Lung (tissue), 12 donors: ENCODE data around the gene HOXB3. TPM values are rescaled to one million over a fixed set of nuclear protein-coding genes. Genes with fewer than 3 reads are reported as not detected.

Experiments
- ATAC-seq: fragments of 200-7000 bp; cut with Tn5 transposase; one replicate; pipeline ENCODE4 v1.9.1; 2020; ENCODE audit warnings: moderate number of reproducible peaks; ENCODE audit not compliant: insufficient read depth, low FRiP score
- DNase-seq, 3 donors: peaks; one replicate each; pipeline ENCODE4 v3.0.0-alpha.2; 2013 to 2017
- H3K27ac ChIP-seq, 2 donors: one replicate each; pipeline ENCODE4 v1.5.1; 2013; ENCODE audit warnings: mild to moderate bottlenecking in 2 of 2, moderate library complexity in 2 of 2, control low read depth in 1 of 2, inconsistent platforms in 1 of 2, low read depth in 1 of 2, low read length in 1 of 2
- H3K27me3 ChIP-seq, 3 donors: one replicate each; pipeline ENCODE4 v1.5.1; 2013; ENCODE audit warnings: low read length in 2 of 3; ENCODE audit not compliant: control insufficient read depth in 3 of 3, insufficient read depth in 3 of 3
- H3K36me3 ChIP-seq, 4 donors: one replicate each; pipeline ENCODE4 v1.5.1; 2013; ENCODE audit warnings: low read length in 4 of 4, mild to moderate bottlenecking in 1 of 4, moderate library complexity in 1 of 4; ENCODE audit not compliant: control insufficient read depth in 4 of 4, insufficient read depth in 4 of 4
- H3K4me1 ChIP-seq, 5 donors: one replicate each; pipeline ENCODE4 v1.5.1; 2013; ENCODE audit warnings: low read length in 5 of 5, mild to moderate bottlenecking in 2 of 5, moderate library complexity in 1 of 5; ENCODE audit not compliant: control insufficient read depth in 5 of 5, insufficient read depth in 5 of 5
- H3K4me3 ChIP-seq: one replicate; pipeline ENCODE4 v1.5.1; 2013; ENCODE audit warnings: mild to moderate bottlenecking, control low read depth, moderate library complexity
- H3K9ac ChIP-seq, 2 donors: one replicate each; pipeline ENCODE4 v1.5.1; 2013; ENCODE audit warnings: low read length in 2 of 2, control low read depth in 1 of 2; ENCODE audit not compliant: insufficient read depth in 1 of 2
- H3K9me3 ChIP-seq, 4 donors: one replicate each; pipeline ENCODE4 v1.5.1; 2013; ENCODE audit warnings: low read length in 3 of 4, mild to moderate bottlenecking in 1 of 4, moderate library complexity in 1 of 4; ENCODE audit not compliant: control insufficient read depth in 4 of 4, insufficient read depth in 3 of 4
- CTCF ChIP-seq: IDR thresholded peaks from 2 replicates; pipeline ENCODE4 v1.5.1; 2012; ENCODE audit warnings: mild to moderate bottlenecking; ENCODE audit errors: control extremely low read depth, extremely low read depth
- WGBS, 2 donors: extraction: QIAGEN DNeasy Blood & Tissue Kit; methylation state at CpG; one replicate each; pipeline ENCODE4 v1.1.7; 2013; 5-methylcytosine and 5-hydroxymethylcytosine counted together
- polyA plus RNA-seq, 2 donors: library from polyadenylated mRNA; stranded (reverse); fragments of 200-250 nt; gene quantifications; one replicate each; pipeline ENCODE4 v1.2.1, GENCODE V29; 2013
- total RNA-seq, 2 donors: library from RNA; depleted of rRNA in 1 of 2; stranded (reverse); fragments of >200 nt in 1 of 2; gene quantifications; one replicate each; pipeline ENCODE4 v1.2.1, GENCODE V29; 2014 to 2021
- donor health status: control.
- donor health status: control.
- donor health status: Bipolar disorder and iron deficiency.
- donor health status: healthy.
- donor health status: DM: yes; HTN: yes; CAD: no.

The HOXB3 gene
- total and polyA plus RNA-seq, 4 donors, result 1.9 to 21.1 (median 6.7) TPM

GRCh38 chr17:48624118-48624517, 34.1 kb upstream of the HOXB3 start:
- no peak overlapping the region for H3K27ac ChIP-seq
- peaks cover 0 to 21% (median 12%) of the 10 kb centered on the region in 5 donors for H3K4me1 ChIP-seq
- H3K36me3 ChIP-seq, result no peaks in the 10 kb centered on the region
- H3K9me3 ChIP-seq, result peaks cover 0 to 8% (median 0%) of the 10 kb centered on the region in 4 donors
- DNase-seq (no peak), ATAC-seq (no peak)
- no peak overlapping the region for H3K4me3 ChIP-seq
- 35 to 55% methylated on average over 5 of the region's 5 CpGs for WGBS, 2 donors
- H3K9ac ChIP-seq, result no peak overlapping the region
- TF ChIP-seq CTCF, result no peak
- H3K27me3 ChIP-seq, result peaks cover 19 to 91% (median 82%) of the 10 kb centered on the region in 3 donors

GRCh38 chr17:48623583-48623982, 33.5 kb upstream of the HOXB3 start:
- Histone ChIP-seq H3K9ac (no peak overlapping the region), H3K4me3 (no peak overlapping the region), H3K36me3 (no peaks in the 10 kb centered on the region), H3K27me3 (peaks cover 17 to 91% (median 82%) of the 10 kb centered on the region in 3 donors), H3K9me3 (peaks cover 0 to 8% (median 0%) of the 10 kb centered on the region in 4 donors), H3K4me1 (peaks cover 0 to 26% (median 12%) of the 10 kb centered on the region in 5 donors), H3K27ac (no peak overlapping the region)
- no peak for ATAC-seq
- WGBS, 2 donors, result 27 to 67% methylated on average over 4 of the region's 4 CpGs
- TF ChIP-seq CTCF, result no peak
- no peak for DNase-seq

GRCh38 chr17:48622857-48623256, 32.8 kb upstream of the HOXB3 start:
- H3K27ac ChIP-seq, result no peak overlapping the region
- peaks cover 17 to 89% (median 82%) of the 10 kb centered on the region in 3 donors for H3K27me3 ChIP-seq
- DNase-seq (no peak), ATAC-seq (no peak)
- H3K36me3 ChIP-seq, result no peaks in the 10 kb centered on the region
- no peak overlapping the region for H3K4me3 ChIP-seq
- peaks cover 0 to 8% (median 0%) of the 10 kb centered on the region in 4 donors for H3K9me3 ChIP-seq
- no peak for TF ChIP-seq CTCF
- H3K9ac ChIP-seq, result no peak overlapping the region
- whole genome bisulfite sequencing, 2 donors, result 47 to 60% methylated on average over 11 of the region's 11 CpGs
- H3K4me1 ChIP-seq, result peaks cover 0 to 26% (median 12%) of the 10 kb centered on the region in 5 donors
